ENCODE data around the gene MEIS1.

Gene MEIS1

DNA sequence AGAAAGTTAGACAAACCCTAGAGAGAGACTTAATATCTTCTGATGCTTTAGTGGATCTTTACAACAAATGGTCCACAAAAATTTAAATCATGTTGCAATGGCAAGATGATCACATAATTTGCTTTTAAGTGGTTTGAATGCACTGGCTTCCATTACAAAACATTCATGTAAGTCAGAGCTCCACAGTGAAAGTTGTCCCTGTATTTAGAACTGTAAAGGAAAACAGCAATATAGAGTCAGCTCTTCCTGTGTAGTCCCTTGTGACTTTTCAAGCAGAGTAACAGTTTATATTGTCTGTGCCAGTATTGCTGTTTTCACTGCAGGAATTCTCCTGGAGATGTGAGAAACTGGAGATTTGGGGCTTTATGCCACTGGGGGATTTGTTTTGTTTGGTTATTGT, 77.7 kb downstream of the MEIS1 start:
- DNase-seq = no peak

DNA sequence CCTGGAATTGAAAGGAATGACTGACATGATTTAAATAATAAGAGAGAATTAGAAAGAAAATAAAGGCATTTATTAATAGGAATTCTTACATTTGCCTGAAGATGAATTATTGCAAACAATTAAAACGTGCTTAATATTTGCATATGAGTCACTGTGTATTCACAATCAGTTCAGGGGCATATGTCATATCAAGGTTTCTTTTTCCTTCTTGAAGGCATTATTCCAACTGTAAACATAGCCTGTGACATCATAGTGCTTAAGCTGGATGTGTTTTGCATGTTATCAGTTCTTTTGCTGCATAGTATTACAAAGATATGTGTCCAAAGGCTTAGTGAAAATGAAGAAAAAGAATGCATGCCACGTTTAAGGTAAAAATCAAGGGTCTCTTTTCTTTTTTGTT, 80.8 kb downstream of the MEIS1 start:
- no peak for DNase-seq

DNA sequence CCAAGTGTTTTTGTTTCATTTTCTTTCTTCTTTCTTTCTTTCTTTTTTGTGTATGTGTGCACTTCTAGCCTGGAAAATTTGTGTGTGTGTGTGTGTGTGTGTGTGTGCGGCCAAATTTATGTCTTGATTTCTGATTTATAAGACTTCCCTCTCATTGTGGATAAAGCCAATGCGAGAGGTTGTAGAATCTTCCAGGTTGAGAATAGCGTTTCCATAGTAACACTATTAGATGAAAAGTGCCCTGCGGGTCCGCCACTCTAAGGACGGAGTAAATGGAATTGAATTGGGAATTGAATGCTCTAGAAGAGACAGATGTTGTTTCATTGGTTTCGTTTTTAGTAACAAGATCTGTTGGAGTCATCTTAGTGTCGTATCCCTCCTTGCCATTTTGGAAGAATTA, 81.6 kb downstream of the MEIS1 start:
- DNase-seq = no peak

DNA sequence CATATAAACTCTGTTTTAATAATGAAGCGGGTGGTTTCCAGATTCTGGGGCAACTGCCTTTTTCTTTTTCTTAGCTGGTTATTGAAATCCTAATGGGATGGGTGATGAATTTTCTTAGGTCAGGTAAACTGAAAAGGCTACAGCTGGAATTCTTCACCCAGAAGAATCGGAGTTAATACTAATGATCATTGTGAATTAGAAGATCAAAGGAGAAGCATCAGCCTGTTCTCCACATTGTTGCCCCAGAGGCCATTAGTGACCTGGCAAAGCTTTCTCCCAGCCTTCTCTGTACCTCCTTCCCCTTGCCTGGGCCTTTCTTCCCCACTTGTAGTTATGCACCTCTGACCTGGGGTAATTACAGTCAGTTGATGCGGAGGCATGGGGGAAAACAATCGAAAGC, 82.8 kb downstream of the MEIS1 start:
- DNase-seq = no peak

DNA sequence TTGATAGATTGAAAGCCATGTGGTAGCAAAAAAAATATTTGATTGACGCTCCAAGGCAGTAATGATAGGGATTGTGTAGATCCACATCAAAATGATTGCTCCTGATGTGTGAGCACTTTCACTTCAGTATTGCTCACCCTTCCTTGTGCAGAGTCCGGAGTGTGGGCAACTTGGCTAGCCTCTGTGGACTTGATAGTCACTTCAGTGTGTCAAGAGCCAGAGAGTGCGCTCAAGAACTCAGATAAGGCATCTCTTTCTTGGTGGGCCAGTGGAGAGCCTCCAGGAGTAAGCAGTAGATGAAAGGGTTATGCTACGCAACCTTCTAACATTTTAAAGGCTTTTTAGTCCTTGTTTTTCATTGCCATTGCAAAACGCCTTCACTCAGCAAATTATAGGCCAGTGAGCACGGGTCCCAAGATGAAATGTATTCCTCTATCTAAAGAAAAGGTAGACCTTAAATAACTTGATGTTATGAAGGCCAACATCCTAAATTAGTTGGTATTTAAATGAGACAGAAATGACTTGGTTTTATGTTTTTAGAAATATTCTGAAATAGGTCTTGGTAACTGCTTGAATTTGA, 84.4 kb downstream of the MEIS1 start:
- no peak for DNase-seq

DNA sequence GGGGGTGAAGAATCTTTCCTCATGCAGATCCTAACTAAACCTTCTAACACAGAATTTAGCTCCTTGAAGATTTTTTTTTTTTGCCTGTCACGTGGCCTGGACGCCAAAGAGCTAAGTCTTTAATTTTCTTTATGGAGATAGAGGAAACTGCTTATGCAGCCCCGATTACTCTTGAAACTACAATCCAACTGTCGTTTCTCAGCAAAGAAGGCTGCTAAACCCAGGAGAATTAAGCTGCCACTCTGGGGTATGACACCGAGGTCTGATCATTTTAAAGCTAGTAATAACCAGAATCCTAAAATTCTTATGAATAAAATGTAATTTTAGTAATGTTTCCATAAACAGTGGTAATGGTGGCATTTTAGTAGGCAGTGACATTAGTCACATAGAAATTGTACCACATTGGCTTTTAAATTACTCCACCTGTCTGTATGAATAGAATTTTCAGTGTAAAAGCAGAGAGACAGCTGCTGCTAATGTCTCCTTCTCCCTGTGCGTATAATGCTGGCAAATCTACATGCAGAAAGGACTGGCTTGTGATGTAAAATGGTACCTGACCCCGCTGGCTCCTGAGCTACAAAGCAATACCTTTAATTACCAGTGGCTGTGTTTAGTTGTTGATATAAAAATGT, 86.5 kb downstream of the MEIS1 start:
- DNase-seq = no peak

DNA sequence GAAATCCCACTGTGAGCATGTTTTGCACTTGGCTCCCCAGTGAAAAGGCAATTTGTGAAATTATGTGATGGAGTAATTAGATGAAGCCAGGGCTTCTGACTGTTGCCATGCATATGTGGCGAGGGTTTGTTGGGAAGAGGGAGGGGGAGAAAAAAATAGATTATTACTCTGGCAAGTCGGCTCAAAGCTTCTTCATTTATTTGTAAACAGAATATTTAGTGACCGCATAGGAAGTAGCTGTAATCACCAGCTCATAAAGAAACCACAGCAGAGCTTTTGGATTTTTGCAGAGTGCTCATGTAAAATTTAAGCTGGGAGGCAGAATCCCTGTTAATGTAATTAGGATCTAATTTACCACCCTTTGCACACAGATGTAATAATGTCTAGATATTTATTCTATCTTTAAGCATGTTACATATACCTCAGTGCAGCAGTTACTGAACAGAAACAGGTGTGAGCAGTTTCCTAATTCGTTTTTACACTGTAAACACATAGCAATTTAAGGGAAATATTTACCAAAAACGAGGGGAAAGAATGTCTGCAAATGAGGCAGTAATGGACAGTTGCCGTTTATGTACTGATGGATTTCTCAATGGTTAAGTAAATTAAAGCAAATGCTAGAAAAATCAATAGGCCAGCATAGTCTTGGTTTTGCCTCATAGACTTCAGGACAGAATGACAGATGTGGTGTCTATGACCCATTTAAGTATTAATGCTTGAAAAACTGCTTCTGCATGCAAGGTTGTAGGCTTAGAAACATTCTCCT, 87.9 kb downstream of the MEIS1 start:
- no peak for DNase-seq

DNA sequence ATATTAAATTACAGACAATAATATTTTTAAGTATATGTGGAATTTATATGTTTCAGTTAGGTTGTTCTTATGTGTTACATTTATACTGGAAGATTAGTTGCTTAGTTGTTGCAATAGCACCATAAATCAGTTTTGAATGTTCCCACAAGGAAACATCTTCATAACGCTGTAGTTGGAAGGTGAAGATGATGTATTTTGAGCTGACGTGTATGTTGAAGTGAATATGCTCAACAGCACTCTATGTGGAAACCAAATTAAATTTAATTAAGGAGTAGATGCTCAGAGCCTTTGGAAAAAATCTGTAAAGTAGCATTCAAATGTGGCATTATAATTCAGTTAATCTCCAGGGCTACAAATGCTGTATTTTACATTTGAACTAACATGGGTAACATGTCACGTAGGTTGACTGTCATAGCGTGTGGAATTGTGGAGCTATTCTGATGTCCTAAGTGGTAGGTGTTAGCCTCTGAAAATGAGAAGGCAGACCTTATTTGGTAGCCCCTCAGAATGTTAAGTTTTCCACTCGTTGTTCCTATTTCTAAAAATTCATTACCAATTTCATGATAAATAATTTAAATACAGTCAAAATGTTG, 88.5 kb downstream of the MEIS1 start:
- DNase-seq = no peak

DNA sequence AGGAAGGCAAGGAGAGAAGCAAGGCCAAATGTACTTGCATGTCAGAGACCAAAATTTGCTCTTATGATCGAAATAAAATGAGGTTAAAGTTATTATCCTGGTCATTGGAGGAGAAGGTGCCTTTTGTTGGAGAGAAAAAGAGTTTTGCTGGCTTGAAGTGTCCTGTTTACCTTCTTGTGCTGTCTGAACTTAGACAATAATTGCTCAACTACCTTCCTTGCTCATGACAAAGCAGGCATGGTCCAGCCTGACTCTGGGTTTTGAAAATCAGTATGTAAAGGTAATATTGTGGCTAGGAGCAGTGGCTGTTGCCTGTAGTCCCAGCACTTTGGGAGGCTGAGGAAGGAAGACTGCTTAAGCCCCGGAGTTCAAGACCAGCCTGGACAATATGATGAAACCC, 89.1 kb downstream of the MEIS1 start:
- no peak for DNase-seq

DNA sequence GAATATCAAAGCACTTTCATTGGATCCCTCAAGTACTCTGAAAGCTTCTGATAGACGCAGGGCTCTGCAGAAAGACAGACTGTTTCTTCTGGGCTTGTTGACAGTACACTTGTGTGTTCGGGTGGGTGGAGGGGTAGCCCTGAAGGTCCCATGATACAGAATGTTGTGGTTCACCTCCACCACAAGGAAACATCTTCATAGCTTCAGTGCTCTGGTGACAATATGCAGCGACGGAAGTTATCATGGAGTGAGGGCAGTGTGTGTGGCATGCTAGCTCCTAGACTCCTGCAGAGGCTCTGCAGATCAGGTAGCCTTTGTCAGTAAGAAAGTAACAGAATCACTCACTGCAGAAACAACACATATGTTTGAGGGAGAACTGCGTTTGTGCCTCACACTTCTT, 90.7 kb downstream of the MEIS1 start:
- DNase-seq = no peak

DNA sequence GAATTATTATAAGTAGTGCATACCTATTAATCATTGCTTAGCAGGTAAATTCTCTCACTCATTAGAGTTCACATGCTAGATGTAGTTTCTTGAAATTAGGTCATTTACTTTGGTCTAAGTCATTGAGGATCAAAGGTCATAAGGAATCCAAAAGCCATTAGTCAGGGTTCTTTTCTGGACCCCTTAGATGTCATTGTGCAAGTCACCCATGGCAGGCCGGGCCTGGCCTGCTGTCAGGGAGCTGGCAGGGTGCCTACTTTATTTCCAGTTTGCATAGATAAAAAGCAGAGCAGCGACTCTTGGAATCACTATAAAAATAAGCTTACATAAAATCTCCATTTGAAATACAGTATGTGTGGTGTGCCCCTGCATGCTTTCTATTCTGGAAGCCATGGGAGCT, 91.3 kb downstream of the MEIS1 start:
- DNase-seq = no peak

DNA sequence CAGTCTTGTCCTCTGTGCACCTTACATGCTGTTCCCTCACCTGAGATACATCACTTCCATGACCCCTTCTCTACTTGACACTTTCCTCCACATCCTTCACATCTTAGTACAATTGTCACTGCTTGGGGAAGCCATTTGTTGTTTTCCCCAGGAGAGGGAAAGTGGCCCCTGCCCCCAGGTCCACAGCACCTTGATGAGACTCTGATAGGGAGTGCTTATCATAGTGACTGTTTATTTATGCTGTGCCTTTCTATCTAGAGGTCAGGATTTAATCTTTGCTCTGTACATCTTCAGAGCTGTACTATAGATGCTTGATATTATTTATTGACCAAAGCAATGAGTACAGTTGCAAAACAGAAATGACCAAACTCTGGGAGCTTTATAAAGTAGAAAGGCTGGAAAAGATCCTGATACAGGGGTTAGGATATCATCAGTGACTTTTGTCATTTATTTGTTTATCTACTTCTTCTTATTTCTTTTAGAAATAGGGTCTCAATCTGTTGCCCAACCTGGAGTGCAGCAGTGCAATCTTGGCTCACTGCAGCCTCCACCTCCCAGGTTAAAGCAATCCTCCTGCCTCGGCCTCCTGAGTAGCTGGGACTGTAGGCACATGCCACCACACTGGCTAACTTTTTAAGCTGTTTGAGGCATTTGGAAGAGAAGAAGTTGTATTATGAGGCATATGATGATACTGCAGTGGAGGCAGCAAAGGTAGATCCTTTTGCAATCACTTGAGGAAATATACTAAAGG, 94.2 kb downstream of the MEIS1 start:
- DNase-seq = no peak

DNA sequence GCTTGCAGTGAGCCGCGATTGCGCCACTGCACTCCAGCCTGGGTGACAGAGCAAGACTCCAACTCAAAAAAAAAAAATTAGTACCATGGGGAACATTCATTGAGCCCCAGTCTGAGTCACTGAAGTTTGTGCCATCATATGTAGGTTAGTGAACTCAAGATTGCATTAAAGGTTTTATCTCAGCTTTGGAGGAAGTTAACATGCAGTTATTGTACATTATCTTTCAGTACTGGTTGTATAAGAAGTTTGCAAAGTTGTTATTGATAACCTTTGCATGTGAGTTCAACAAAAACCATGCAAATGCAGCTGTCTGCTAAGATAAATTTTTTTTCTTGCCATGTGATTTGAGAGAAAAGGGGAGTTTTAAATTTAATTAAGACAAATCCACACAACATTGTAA, 95.7 kb downstream of the MEIS1 start:
- DNase-seq = no peak

DNA sequence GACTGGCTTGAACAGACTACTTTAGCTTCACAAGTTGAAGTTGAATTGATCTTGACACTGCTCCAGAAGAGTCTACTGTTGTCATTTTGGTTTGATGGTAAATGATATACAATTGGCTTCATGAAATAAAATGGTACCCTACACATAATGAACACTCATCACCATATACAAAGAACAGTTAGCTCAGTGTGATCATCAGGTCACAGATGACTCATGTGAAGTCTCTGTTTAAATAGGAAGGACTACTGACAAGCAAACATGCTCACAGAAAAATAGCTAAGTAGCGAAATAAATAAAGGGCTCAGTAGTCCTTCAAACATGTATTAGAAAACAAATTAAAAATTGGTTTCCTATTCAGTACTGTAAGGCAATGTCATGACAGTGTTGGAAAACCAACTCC, 96.2 kb downstream of the MEIS1 start:
- no peak for DNase-seq

DNA sequence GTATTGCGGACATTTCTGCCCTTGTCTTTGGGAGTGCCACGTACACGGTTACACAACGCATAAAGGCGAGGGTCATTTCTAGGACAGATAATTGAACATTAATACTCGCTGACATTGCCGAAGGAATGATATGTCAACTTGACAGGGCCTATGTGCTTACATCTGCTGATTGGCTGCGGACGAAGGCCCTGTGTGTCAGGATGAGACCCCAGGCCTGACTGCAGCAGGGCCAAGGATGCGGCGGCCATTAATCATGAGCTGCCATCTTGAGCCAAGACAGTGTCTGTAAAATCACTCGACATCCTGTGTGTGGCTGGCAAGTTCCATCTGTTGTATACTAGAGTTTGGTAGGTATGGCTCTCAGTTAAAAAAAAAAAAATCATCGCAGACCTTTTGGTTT, 96.6 kb downstream of the MEIS1 start:
- DNase-seq = no peak

DNA sequence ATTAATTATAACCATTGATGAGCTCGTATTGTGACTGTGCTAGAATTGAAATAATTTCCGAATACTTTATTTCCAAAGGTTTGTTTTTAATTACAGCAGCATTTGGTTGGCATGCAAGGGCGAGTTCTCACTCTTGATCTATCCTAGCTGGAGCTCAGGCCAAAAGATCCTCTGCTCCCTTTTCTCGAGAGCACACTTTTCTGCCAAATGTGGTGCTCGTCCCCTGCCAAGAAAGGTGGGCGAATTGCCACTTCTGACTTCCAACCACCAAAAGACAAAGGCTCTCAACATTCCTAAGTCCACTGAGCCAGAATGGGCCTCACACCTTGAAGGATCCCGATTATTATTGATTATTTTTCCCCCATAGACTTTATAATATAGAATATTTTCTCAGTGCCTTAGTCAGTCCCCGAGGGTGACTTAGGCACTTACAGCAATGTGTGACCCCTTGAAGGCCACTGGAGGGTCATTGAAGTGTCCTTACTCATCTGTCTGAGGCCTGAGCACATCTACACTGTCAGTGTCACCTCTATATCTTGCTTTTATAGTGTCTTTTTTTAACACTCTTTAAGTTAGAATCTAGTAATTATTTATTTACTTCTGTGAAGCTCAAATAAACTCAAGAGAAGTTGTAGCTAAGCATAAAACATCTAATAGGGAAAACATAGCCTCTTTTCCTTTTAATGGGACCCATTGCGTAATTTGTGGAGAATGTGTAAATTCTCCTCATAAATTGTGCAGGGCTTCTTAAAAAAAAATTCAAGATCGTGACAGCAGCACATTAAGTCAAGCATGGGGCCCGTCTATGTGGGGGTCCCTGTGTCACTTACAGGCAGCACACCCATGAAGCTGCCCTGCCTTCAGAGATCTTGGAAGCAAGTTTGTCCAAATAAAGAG, 98.3 kb downstream of the MEIS1 start:
- DNase-seq = no peak

DNA sequence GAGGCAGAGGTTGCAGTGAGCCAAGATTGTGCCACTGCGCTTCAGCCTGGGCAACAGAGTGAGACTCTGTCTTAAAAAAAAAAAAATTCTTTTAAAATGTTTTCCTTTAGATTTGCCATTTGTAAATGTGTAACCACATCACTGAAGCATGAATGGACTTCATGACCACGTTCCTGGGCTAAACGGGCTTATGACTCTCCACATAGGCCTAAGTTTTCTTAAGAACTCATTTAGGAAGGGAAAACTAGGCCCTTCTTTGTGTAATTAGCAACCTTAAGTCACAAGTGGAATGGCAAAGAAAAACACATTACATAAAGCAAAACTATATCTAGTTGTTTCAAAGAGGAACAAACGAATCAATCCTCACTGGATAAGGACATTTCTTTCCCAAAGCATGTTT, 99.5 kb downstream of the MEIS1 start:
- DNase-seq = no peak

DNA sequence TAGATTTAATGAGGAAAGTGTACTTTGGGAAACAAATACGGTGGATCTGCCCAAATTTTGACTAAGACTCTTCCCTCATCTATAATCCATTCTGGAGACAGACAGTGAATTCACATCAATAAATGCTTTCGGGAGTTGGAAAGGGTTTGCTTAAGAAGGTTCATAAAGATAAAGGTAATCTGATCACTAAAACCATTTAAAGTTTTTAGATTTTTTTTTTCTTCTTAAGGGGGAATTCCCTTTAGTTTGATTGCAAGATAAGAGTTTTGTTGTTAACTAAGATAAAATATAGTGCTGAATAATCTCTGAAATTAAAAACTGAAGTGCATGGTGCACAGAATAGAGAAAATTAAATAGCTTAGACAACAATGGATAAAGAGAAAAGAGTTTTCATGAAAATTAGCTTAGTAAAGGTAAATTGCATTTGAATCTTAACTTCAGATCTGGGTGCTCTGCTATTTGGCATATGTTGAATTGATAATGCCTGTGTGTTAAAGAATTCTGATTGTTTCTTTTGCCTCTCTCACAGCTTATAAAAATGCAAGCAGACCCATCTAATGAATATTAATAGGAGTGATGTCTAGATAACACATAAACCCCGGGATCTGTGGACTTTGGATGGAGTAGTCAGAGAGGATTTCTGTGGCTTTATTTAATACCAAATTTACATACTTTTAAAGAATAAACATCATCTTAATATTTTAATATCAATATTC, 100.8 kb downstream of the MEIS1 start:
- no peak for DNase-seq

DNA sequence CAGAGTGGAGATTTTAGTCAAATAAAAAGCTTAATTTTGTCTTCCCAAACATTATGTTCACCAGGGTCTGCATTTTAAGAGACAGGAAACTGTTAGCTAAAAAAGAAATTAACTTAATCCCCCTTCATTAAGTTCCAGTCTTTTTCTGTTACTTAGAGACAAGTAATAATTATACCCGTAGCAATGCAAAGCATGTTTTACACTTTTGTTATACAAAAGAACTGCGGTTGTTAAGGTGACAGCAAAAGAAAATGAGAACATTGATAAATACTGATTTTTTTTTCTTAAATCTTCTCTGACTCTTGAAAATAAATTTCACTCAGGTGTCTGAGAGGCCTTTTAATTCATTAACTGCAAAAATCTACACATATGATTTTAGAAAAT, 101.4 kb downstream of the MEIS1 start:
- no peak for DNase-seq

DNA sequence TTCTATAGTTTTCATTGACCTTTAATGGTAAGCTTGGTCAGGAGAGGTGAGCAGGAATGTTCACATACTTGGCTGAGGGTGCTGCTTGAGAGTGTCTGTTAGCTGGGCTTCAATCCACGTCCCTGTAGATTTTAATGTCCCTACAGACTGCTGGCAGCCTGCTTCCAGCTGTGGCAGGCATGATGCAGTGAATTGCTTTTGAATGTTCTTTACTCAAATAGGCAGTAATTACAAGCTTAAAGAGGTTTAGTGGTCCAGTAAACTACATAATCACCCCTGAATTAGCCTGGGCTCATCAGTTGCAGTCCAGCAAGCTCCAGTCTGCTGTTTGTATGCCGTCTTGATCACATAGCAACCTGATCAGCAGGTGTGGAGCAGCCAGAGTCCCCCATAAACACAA, 102.1 kb downstream of the MEIS1 start:
- DNase-seq = no peak

DNA sequence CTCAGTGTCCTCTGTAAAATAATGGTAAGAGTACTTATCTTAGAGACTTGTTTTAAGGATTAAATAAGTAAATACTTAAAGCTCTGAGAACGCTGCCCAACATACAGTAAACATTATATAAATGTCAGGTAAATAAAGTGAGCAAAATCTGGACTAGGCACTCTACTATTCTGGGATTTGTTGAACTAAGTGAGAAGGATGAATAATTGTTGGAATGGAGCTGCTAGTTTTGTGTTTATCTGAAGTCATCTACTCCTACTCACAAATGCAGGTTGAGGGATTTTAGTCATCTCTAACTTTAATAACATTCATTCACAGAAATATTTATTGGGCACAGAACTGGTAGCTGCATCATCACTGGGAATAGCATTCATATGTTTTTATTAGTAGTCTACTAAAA, 103.4 kb downstream of the MEIS1 start:
- no peak for DNase-seq

DNA sequence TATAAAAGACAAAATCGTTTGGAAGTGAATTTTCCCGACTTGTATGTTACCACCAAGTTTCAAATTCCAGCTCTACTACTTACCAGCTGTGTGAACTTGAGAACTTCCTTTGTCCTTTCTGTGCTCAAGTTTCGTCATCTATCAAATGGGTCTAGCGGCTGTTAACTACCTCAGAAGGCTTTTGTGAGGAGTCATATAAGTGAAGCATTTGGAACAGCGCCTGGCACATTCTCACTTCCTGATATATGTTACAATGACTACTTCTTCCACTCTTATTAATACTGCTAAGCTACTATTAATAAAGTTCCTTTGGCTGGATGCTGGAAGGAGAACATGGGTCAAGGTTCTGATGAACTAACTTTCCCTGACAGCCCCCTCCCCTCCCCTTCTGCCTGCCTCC, 104.5 kb downstream of the MEIS1 start:
- no peak for DNase-seq
